Esophagus muscularis mucosa (tissue), 3 donors: ENCODE results near the gene ASAP3.

Experiments used
- CTCF ChIP-seq, 3 experiments: fragments of 200-600 bp in 2 of 3; fragments of 450-650 bp in 1 of 3; sonication (generic) in 2 of 3; IDR thresholded peaks; one replicate each; pipeline ENCODE4 v1.5.1; 2017 to 2019; ENCODE audit warnings: antibody characterized with exemption in 3 of 3, mild to moderate bottlenecking in 2 of 3, moderate library complexity in 1 of 3
- POLR2AphosphoS5 ChIP-seq, 2 donors: sonication (generic); formaldehyde crosslinking; IDR thresholded peaks; one replicate each; pipeline ENCODE4 v1.6.1; 2017; ENCODE audit warnings: antibody characterized with exemption in 2 of 2

GRCh38 chr1:23436520-23437354, 47.2 kb downstream of the ASAP3 start:
- TF ChIP-seq POLR2AphosphoS5 (IDR thresholded peaks at IDR 0.05): no peak
- no peak for TF ChIP-seq CTCF (IDR thresholded peaks at IDR 0.05)
